IMR-90 (cell line): ENCODE measurements around the gene WASHC3. TPM values are rescaled to one million over a fixed set of nuclear protein-coding genes. Genes with fewer than 3 reads are reported as not detected.

ENCODE experiments used
- ATAC-seq: fragments of 200-7000 bp; cut with Tn5 transposase; 2 replicates; pipeline ENCODE4 v1.9.1; 2020; ENCODE audit warnings: low read depth, mild to moderate bottlenecking, moderate library complexity
- BruUV-seq: library from RNA; stranded (reverse); fragments of 400-500 nt; replicated peaks from 2 replicates; lab custom pipeline; 2021; lab: Mats Ljungman, UMichigan
- CTCF ChIA-PET: fragments of 300-600 bp; formaldehyde crosslinking; extraction: SDS; loops from one replicate; lab custom pipeline; 2021; ENCODE audit warnings: antibody characterized with exemption; lab: Yijun Ruan, JAX
- POLR2A ChIA-PET: fragments of 300-600 bp; sonication (Branson Sonifier 250); formaldehyde crosslinking; loops from one replicate; lab custom pipeline; 2022; ENCODE audit warnings: antibody characterized with exemption; ENCODE audit not compliant: unreplicated experiment; lab: Charles Lee
- DNase-seq: peaks from one replicate; pipeline ENCODE4 v3.0.0; 2013
- H2AFZ ChIP-seq: replicated peaks from 2 replicates; pipeline ENCODE3; 2013; ENCODE audit warnings: low read length, mild to moderate bottlenecking; ENCODE audit not compliant: poor library complexity
- H2AK5ac ChIP-seq: 2 replicates; pipeline ENCODE4 v1.6.1; 2013; ENCODE audit warnings: low read depth, low read length, inconsistent platforms
- H2AK9ac ChIP-seq: replicated peaks from 2 replicates; pipeline ENCODE3; 2013; ENCODE audit warnings: mild to moderate bottlenecking, low read depth, low read length, moderate library complexity; ENCODE audit not compliant: poor library complexity
- H2BK120ac ChIP-seq: 2 replicates; pipeline ENCODE4 v1.6.1; 2013; ENCODE audit warnings: low read depth, low read length, inconsistent platforms
- H2BK15ac ChIP-seq: 3 replicates; pipeline ENCODE4 v1.6.1; 2013; ENCODE audit warnings: low read depth, low read length, inconsistent platforms
- H2BK20ac ChIP-seq: 2 replicates; pipeline ENCODE4 v1.6.1; 2013; ENCODE audit warnings: low read depth, mild to moderate bottlenecking, inconsistent platforms, low read length, moderate library complexity
- H2BK5ac ChIP-seq: 2 replicates; pipeline ENCODE4 v1.6.1; 2013; ENCODE audit warnings: mild to moderate bottlenecking, low read depth, low read length, inconsistent platforms; ENCODE audit not compliant: poor library complexity, severe bottlenecking
- H3K14ac ChIP-seq: replicated peaks from 2 replicates; pipeline ENCODE4 v1.6.1; 2013; ENCODE audit warnings: low read depth, low read length, inconsistent platforms
- H3K18ac ChIP-seq: 2 replicates; pipeline ENCODE4 v1.6.1; 2013; ENCODE audit warnings: low read depth, low read length, control low read depth
- H3K23ac ChIP-seq: 2 replicates; pipeline ENCODE4 v1.6.1; 2013; ENCODE audit warnings: low read depth, low read length, inconsistent platforms
- H3K27ac ChIP-seq: 2 replicates; pipeline ENCODE4 v1.5.1; 2013; ENCODE audit warnings: mild to moderate bottlenecking, control low read depth, low read length; ENCODE audit not compliant: insufficient read depth
- H3K27me3 ChIP-seq: 2 replicates; pipeline ENCODE4 v1.6.1; 2013; ENCODE audit warnings: low read length; ENCODE audit not compliant: control insufficient read depth, insufficient read depth
- H3K36me3 ChIP-seq: 2 replicates; pipeline ENCODE4 v1.6.1; 2013; ENCODE audit warnings: low read length, mixed read lengths; ENCODE audit not compliant: control insufficient read depth, insufficient read depth
- H3K4ac ChIP-seq: 2 replicates; pipeline ENCODE4 v1.6.1; 2013; ENCODE audit warnings: low read depth, low read length, inconsistent platforms
- H3K4me1 ChIP-seq: 2 replicates; pipeline ENCODE4 v1.6.1; 2013; ENCODE audit warnings: low read length, mixed read lengths; ENCODE audit not compliant: control insufficient read depth, insufficient read depth
- H3K4me2 ChIP-seq: 2 replicates; pipeline ENCODE4 v1.6.1; 2013; ENCODE audit warnings: low read depth, mild to moderate bottlenecking, control low read depth, low read length, moderate library complexity
- H3K4me3 ChIP-seq: 2 replicates; pipeline ENCODE4 v1.5.1; 2013; ENCODE audit warnings: low read depth, mild to moderate bottlenecking, control low read depth, low read length, moderate library complexity; ENCODE audit not compliant: insufficient read depth
- H3K56ac ChIP-seq: 2 replicates; pipeline ENCODE4 v1.6.1; 2013; ENCODE audit warnings: low read length, inconsistent platforms; ENCODE audit not compliant: insufficient read depth; ENCODE audit errors: extremely low read depth
- H3K79me1 ChIP-seq, 2 experiments: 2 replicates each; pipeline ENCODE4 v1.6.1; 2013; ENCODE audit warnings: low read length in 2 of 2, inconsistent platforms in 1 of 2, low read depth in 1 of 2
- H3K9ac ChIP-seq: 2 replicates; pipeline ENCODE4 v1.6.1; 2013; ENCODE audit warnings: low read depth, low read length, control low read depth
- H3K9me1 ChIP-seq: 2 replicates; pipeline ENCODE4 v1.6.1; 2013; ENCODE audit warnings: low read length, inconsistent platforms; ENCODE audit not compliant: insufficient read depth
- H3K9me3 ChIP-seq: 2 replicates; pipeline ENCODE4 v1.6.1; 2013; ENCODE audit warnings: low read length; ENCODE audit not compliant: control insufficient read depth, insufficient read depth
- H4K20me1 ChIP-seq: 2 replicates; pipeline ENCODE4 v1.6.1; 2013; ENCODE audit warnings: low read length, inconsistent platforms; ENCODE audit not compliant: insufficient read depth
- H4K5ac ChIP-seq: 2 replicates; pipeline ENCODE4 v1.6.1; 2013; ENCODE audit warnings: mild to moderate bottlenecking, low read depth, low read length, control low read depth
- H4K8ac ChIP-seq, 2 experiments: 2 replicates each; pipeline ENCODE4 v1.6.1; 2013; ENCODE audit warnings: low read depth in 2 of 2, low read length in 2 of 2, control low read depth in 1 of 2, inconsistent platforms in 1 of 2
- H4K91ac ChIP-seq: 2 replicates; pipeline ENCODE4 v1.6.1; 2013; ENCODE audit warnings: low read depth, low read length, inconsistent platforms; ENCODE audit not compliant: insufficient read depth
- MAFK ChIP-seq: IDR thresholded peaks from 2 replicates; pipeline ENCODE4 v1.6.1; 2012; ENCODE audit warnings: low read depth, low read length, improper control_type of control experiment
- WGBS, 2 experiments: methylation state at CpG; one replicate each; pipeline versions ENCODE4 v1.1.5 to v1.1.7; 2013; ENCODE audit warnings: missing lambda C conversion rate in 2 of 2; ENCODE audit not compliant: insufficient read length in 1 of 2; ENCODE audit errors: extremely low coverage in 2 of 2; 5-methylcytosine and 5-hydroxymethylcytosine counted together
- dilution Hi-C: fragments of 300-500 bp; cut with HindIII; formaldehyde crosslinking; loops from one replicate; pipeline ENCODE4 v1.14.3; 2018; ENCODE audit warnings: low sequenced_read_pairs; ENCODE audit not compliant: unreplicated experiment
- in situ Hi-C: fragments of 300-500 bp; cut with MboI; formaldehyde crosslinking; loops from 3 replicates; pipeline ENCODE4 v1.14.3; 2019; ENCODE audit warnings: low sequenced_read_pairs, inconsistent platforms, mixed read lengths
- intact Hi-C: fragments of 100-400 bp; cut with micrococcal nuclease; formaldehyde crosslinking; loops from 2 replicates; pipeline ENCODE4 v1.10.0; 2022
- polyA plus RNA-seq, 3 experiments: library from polyadenylated mRNA; depleted of rRNA; stranded (reverse); fragments of >200 nt; gene quantifications; 2 replicates each; pipeline ENCODE4 v1.2.3, GENCODE V29; 2012; ENCODE audit warnings: low replicate concordance in 1 of 3
- total RNA-seq: library from RNA; depleted of rRNA; stranded (reverse); fragments of >200 nt; gene quantifications from 2 replicates; pipeline ENCODE4 v1.2.3, GENCODE V29; 2012
- TF ChIP-seq, protein P1 (sequence below): conservative IDR thresholded peaks from 2 replicates; pipeline ENCODE4 v1.5.1; 2012; ENCODE audit warnings: mild to moderate bottlenecking, low read depth, low read length, improper control_type of control experiment

Gene WASHC3
- total and polyA plus RNA-seq, 2 of the 4 experiments (the other 2 are of a cell fraction) = 54.8 to 87.1 TPM

- POLR2A ChIA-PET = no interaction called here
- H3K36me3 ChIP-seq = peaks cover 10% of the 10 kb centered on the region; the same call in 1 of the 2 replicates
- H3K4ac ChIP-seq = no peak overlapping the region
- H3K4me3 ChIP-seq = no peak overlapping the region
- 0 out of 2 replicates have a peak, but pooled peaks cover 2% of the 10 kb centered on the region for H3K4me1 ChIP-seq
- DNase-seq (no peak), ATAC-seq (no peak)
- H3K27ac ChIP-seq = no peak overlapping the region
- no peak overlapping the region for H4K8ac ChIP-seq
- H3K9me3 ChIP-seq = no peaks in the 10 kb centered on the region
- intact Hi-C loops = no loop called here
- no peak overlapping the region for H3K18ac ChIP-seq
- H3K79me1 ChIP-seq = peaks cover 3 to 11% of the 10 kb centered on the region in 2 experiments; a peak in 3 of 4 replicates
- no peaks in the 10 kb centered on the region for H3K27me3 ChIP-seq
- no TSS peak for BruUV-seq
- H2BK20ac ChIP-seq = no peak overlapping the region
- no peak overlapping the region for H2BK15ac ChIP-seq
- no peak overlapping the region for H3K4me2 ChIP-seq
- H4K5ac ChIP-seq = no peak overlapping the region
- in situ Hi-C loops = no loop called here
- no peak overlapping the region for H4K91ac ChIP-seq
- H3K56ac ChIP-seq = no peak overlapping the region
- H2AFZ ChIP-seq = no peak overlapping the region
- CTCF ChIA-PET = no interaction called here
- no peak overlapping the region for H3K9ac ChIP-seq
- no peak overlapping the region for H3K23ac ChIP-seq
- no peak overlapping the region for H2BK120ac ChIP-seq
- no peak overlapping the region for H2AK5ac ChIP-seq
- H4K20me1 ChIP-seq = no peaks in the 10 kb centered on the region; the same call in 1 of the 2 replicates
- H3K14ac ChIP-seq = no peak overlapping the region
- peak; percentile 90 for TF ChIP-seq MAFK
- TF ChIP-seq, protein P1, sequence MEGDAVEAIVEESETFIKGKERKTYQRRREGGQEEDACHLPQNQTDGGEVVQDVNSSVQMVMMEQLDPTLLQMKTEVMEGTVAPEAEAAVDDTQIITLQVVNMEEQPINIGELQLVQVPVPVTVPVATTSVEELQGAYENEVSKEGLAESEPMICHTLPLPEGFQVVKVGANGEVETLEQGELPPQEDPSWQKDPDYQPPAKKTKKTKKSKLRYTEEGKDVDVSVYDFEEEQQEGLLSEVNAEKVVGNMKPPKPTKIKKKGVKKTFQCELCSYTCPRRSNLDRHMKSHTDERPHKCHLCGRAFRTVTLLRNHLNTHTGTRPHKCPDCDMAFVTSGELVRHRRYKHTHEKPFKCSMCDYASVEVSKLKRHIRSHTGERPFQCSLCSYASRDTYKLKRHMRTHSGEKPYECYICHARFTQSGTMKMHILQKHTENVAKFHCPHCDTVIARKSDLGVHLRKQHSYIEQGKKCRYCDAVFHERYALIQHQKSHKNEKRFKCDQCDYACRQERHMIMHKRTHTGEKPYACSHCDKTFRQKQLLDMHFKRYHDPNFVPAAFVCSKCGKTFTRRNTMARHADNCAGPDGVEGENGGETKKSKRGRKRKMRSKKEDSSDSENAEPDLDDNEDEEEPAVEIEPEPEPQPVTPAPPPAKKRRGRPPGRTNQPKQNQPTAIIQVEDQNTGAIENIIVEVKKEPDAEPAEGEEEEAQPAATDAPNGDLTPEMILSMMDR = no peak
- no peaks in the 10 kb centered on the region for H3K9me1 ChIP-seq
- dilution Hi-C loops = no loop called here
- WGBS, 2 experiments = no CpG with 5 or more reads among the region's 1 CpG
- no peak overlapping the region for H2BK5ac ChIP-seq
- H2AK9ac ChIP-seq = no peak overlapping the region
These were observed 10.9 kb downstream of the WASHC3 start for GRCh38 chr12:102050660-102051430.
